Right lobe of liver (tissue), 6 donors: ENCODE results near the gene ADAM10. TPM values are rescaled to one million over a fixed set of nuclear protein-coding genes. Genes with fewer than 3 reads are reported as not detected.

Experiments
- ATAC-seq, 4 donors: fragments of 200-7000 bp; cut with Tn5 transposase; one replicate each; pipeline ENCODE4 v1.9.1; 2020; ENCODE audit warnings: mild to moderate bottlenecking in 4 of 4, moderate library complexity in 4 of 4
- DNase-seq, 3 donors: peaks; one replicate each; pipeline ENCODE4 v3.0.0-alpha.2; 2020
- H3K27ac ChIP-seq, 3 donors: fragments of 200-600 bp; one replicate each; pipeline ENCODE4 v1.8.0; 2022
- H3K27me3 ChIP-seq, 2 donors: fragments of 200-600 bp; one replicate each; pipeline ENCODE4 v1.8.0; 2022
- H3K36me3 ChIP-seq, 4 donors: fragments of 200-600 bp; sonication (generic) in 1 of 4; one replicate each; pipeline versions ENCODE4 v1.5.1 to v1.8.0; 2017 to 2022; ENCODE audit warnings: control low read depth in 1 of 4
- H3K4me1 ChIP-seq, 4 donors: fragments of 200-600 bp; sonication (generic) in 1 of 4; one replicate each; pipeline versions ENCODE4 v1.5.1 to v1.8.0; 2017 to 2022; ENCODE audit warnings: control low read depth in 1 of 4
- H3K4me3 ChIP-seq, 3 donors: fragments of 200-600 bp; one replicate each; pipeline ENCODE4 v1.8.0; 2022
- H3K9me3 ChIP-seq, 4 donors: fragments of 200-600 bp; sonication (generic) in 1 of 4; one replicate each; pipeline versions ENCODE4 v1.5.1 to v1.8.0; 2017 to 2022; ENCODE audit warnings: control low read depth in 1 of 4
- POLR2A ChIP-seq: fragments of 450-650 bp; IDR thresholded peaks from one replicate; pipeline ENCODE4 v1.6.1; 2017; ENCODE audit warnings: antibody characterized with exemption, mild to moderate bottlenecking
- WGBS: methylation state at CpG from one replicate; pipeline ENCODE4 v1.1.6; 2018; ENCODE audit warnings: low coverage, low lambda C conversion rate; ENCODE audit not compliant: insufficient coverage; ENCODE audit errors: missing lambda C conversion rate; 5-methylcytosine and 5-hydroxymethylcytosine counted together
- intact Hi-C, 2 donors: fragments of 100-400 bp; cut with DNase I; formaldehyde crosslinking; loops; one replicate each; pipeline versions ENCODE4 v1.11.2 to v1.14.1; 2022
- total RNA-seq, 6 experiments: library from RNA; depleted of rRNA in 2 of 6; stranded (reverse); fragments of >200 nt in 2 of 6; fragmentation: NEBNext Ultra II Directional in 3 of 6; extraction: Animal tissue kit (Norgen Biotek cat#: 25700) in 3 of 6; gene quantifications; one replicate each; pipeline versions ENCODE4 v1.1.0 to v1.2.4, GENCODE V29; 2016 to 2023
- TF ChIP-seq, protein P1 (sequence below), 4 donors: fragments of 200-600 bp in 3 of 4; fragments of 450-650 bp in 1 of 4; IDR thresholded peaks; one replicate each; pipeline versions ENCODE4 v1.5.1 to v1.8.0; 2016 to 2022; ENCODE audit warnings: antibody characterized with exemption in 4 of 4, mild to moderate bottlenecking in 2 of 4
- donor health status: DM: no; HTN: yes; CAD: no.
- donor health status: DM: no; HTN: no; CAD: no.
- donor health status: DM: no; HTN: no; CAD: no.
- donor health status: DM: no; HTN: yes; CAD: no.
- donor health status: DM: no; HTN: yes; CAD: no.

Gene ADAM10
- total RNA-seq, 6 experiments from 2014 or later, result 24.1 to 78.1 (median 43.3) TPM

DNA sequence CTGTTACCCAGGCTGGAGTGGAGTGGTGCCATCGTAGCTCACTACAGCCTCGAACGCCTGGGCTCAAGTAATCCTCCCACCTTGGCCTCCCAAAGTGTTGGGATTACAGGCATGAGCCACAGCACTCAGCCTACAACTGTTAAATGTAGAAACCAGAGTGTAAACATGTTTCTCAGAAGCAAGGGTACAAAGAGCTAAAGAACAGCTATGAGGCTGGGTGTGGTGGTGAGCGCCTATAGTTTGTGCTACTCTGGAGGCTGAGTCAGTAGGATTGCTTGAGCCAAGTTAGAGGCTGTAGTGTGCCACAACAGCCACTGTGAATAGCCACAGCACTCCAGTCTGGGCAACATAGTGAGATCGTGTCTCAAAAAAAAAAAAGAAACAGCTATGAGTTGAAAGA, 16.8 kb upstream of the ADAM10 start:
- intact Hi-C loops, result loop anchor here in 1 of 2 donors (10.0 kb wide), 1 partner anchor 541 kb away; no protein-coding TSS in a partner anchor
- Histone ChIP-seq H3K4me1 (peaks cover 0 to 9% (median 0%) of the 10 kb centered on the region in 4 donors), H3K27ac (no peak overlapping the region), H3K27me3 (no peaks in the 10 kb centered on the region), H3K9me3 (no peaks in the 10 kb centered on the region), H3K36me3 (no peaks in the 10 kb centered on the region), H3K4me3 (no peak overlapping the region)
- DNase-seq, result no peak
- ATAC-seq, result no peak
- 89% methylated on average over 5 of the region's 5 CpGs for WGBS
- TF ChIP-seq, protein P1, sequence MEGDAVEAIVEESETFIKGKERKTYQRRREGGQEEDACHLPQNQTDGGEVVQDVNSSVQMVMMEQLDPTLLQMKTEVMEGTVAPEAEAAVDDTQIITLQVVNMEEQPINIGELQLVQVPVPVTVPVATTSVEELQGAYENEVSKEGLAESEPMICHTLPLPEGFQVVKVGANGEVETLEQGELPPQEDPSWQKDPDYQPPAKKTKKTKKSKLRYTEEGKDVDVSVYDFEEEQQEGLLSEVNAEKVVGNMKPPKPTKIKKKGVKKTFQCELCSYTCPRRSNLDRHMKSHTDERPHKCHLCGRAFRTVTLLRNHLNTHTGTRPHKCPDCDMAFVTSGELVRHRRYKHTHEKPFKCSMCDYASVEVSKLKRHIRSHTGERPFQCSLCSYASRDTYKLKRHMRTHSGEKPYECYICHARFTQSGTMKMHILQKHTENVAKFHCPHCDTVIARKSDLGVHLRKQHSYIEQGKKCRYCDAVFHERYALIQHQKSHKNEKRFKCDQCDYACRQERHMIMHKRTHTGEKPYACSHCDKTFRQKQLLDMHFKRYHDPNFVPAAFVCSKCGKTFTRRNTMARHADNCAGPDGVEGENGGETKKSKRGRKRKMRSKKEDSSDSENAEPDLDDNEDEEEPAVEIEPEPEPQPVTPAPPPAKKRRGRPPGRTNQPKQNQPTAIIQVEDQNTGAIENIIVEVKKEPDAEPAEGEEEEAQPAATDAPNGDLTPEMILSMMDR (IDR thresholded peaks at IDR 0.05), result no peak
- TF ChIP-seq POLR2A, result no peak

DNA sequence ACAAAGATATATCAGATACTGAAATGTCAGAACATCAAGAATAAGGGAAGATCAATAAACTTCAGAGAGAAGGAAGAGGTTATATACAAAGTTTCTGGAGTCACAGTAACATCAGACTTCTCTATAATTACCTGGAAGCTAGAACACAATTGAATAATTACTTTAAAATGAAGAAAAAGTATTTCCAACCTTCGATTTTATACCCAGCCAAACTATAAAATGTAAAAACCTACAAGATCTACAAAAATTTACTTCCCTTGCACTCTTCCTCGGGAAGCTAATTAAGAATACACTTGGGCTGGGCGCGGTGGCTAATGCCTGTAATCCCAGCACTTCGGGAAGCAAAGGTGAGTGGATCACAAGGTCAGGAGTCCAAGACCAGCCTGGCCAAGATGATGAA, 15.0 kb upstream of the ADAM10 start:
- DNase-seq, result no peak
- H3K4me3 ChIP-seq, result no peak overlapping the region
- no peak for ATAC-seq
- H3K27ac ChIP-seq, result no peak overlapping the region
- no peaks in the 10 kb centered on the region for H3K9me3 ChIP-seq
- H3K4me1 ChIP-seq, result no peaks in the 10 kb centered on the region
- TF ChIP-seq POLR2A, result no peak
- TF ChIP-seq, protein P1 (IDR thresholded peaks at IDR 0.05), result no peak
- H3K36me3 ChIP-seq, result no peaks in the 10 kb centered on the region
- intact Hi-C loops, result loop anchor here in 1 of 2 donors (10.0 kb wide), 1 partner anchor 540 kb away; no protein-coding TSS in a partner anchor
- 92% methylated on average over 5 of the region's 5 CpGs for WGBS
- H3K27me3 ChIP-seq, result no peaks in the 10 kb centered on the region

DNA sequence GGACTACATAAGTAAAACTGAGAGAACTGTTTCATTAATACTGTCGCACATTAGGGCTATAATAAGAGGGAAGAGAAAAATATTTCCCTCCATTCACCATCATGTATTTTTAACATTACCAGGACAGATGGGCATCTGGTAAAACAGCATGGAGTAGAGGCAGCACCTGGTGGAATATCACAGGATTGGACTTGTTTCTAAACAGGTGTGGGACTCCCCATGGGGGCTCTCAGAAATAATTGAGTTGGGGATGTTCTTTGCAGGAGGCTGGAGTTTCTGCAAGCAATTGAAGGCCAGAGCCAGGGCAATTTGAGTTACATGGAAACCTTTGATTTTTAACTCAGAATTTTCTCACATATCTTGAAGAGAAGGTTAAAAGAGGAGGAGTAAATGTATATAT, 13.2 kb upstream of the ADAM10 start:
- H3K27ac ChIP-seq, result no peak overlapping the region
- H3K36me3 ChIP-seq, result no peaks in the 10 kb centered on the region
- ATAC-seq (no peak), DNase-seq (no peak)
- no peak overlapping the region for H3K4me3 ChIP-seq
- H3K27me3 ChIP-seq, result no peaks in the 10 kb centered on the region
- 75% methylated on average over 1 of the region's 1 CpG for WGBS
- H3K4me1 ChIP-seq, result no peaks in the 10 kb centered on the region
- intact Hi-C loops, result loop anchor here in 1 of 2 donors (10.0 kb wide), 1 partner anchor 538 kb away; no protein-coding TSS in a partner anchor
- H3K9me3 ChIP-seq, result no peaks in the 10 kb centered on the region
- TF ChIP-seq POLR2A, result no peak
- TF ChIP-seq, protein P1 (IDR thresholded peaks at IDR 0.05), result no peak

DNA sequence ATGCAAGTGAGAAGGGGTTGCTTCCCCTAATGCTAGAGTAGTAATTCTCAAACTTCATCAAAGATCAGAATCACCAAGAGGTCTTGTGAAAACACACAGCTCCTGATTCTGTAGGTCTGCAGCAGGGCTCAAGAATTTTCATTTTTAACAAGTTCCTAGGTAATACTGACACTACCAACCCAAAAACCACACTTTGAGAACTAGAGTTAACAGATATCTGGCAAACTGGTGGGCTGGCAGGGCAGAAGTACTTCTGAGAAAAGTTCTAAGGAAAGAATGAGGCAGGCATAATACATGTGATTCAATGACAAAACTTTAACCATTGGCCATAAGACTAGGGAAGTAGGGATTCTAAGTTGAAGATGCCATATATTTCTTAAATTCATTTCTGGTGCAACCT, 12.8 kb upstream of the ADAM10 start:
- Histone ChIP-seq H3K36me3 (no peaks in the 10 kb centered on the region), H3K4me3 (no peak overlapping the region), H3K4me1 (no peaks in the 10 kb centered on the region), H3K27ac (no peak overlapping the region), H3K27me3 (no peaks in the 10 kb centered on the region), H3K9me3 (no peaks in the 10 kb centered on the region)
- intact Hi-C loops, result loop anchor here in 1 of 2 donors (10.0 kb wide), 1 partner anchor 537 kb away; no protein-coding TSS in a partner anchor
- TF ChIP-seq, protein P1 (IDR thresholded peaks at IDR 0.05), result no peak
- TF ChIP-seq POLR2A, result no peak
- DNase-seq, result no peak
- no peak for ATAC-seq

DNA sequence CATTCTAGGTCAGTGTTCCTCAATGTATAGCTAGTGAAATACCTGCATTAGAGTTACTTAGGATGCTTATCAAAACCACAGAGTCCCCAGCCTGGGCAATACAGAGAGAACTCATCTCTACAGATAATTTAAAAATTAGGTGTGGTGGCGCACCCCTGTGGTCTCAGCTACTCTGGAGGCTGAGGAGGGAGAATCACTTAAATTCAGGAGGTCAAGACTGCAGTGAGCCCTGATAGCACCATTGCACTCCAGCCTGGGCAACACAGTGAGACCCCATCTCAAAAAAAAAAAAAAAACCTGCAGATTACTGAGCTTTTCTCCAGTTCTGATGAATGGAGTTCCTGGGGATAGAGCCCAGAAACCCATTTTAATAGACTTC, 11.5 kb upstream of the ADAM10 start:
- WGBS, result 100% methylated on average over 1 of the region's 1 CpG
- Histone ChIP-seq H3K27me3 (no peaks in the 10 kb centered on the region), H3K4me1 (no peaks in the 10 kb centered on the region), H3K27ac (no peak overlapping the region), H3K36me3 (no peaks in the 10 kb centered on the region), H3K9me3 (no peaks in the 10 kb centered on the region), H3K4me3 (no peak overlapping the region)
- no peak for TF ChIP-seq POLR2A
- TF ChIP-seq, protein P1 (IDR thresholded peaks at IDR 0.05), result no peak
- no peak for DNase-seq
- ATAC-seq, result no peak
- intact Hi-C loops, result loop anchor here in 1 of 2 donors (10.0 kb wide), 1 partner anchor 536 kb away; no protein-coding TSS in a partner anchor
